SK-N-SH (cell line): ENCODE measurements around the gene VPS33B.

Experiments used
- EP300 ChIP-seq, 2 experiments: IDR thresholded peaks; 2 replicates each; pipeline versions ENCODE4 v1.4.0 to v1.6.1; 2012; ENCODE audit warnings: borderline replicate concordance in 1 of 2, low read depth in 1 of 2, low read length in 1 of 2
- FOXM1 ChIP-seq: IDR thresholded peaks from 2 replicates; pipeline ENCODE4 v1.4.0; 2012; ENCODE audit warnings: low read depth, mild to moderate bottlenecking
- JUND ChIP-seq: IDR thresholded peaks from 2 replicates; pipeline ENCODE4 v1.4.0; 2012
- POLR2AphosphoS5 ChIP-seq: IDR thresholded peaks from 2 replicates; pipeline ENCODE4 v1.6.1; 2012; ENCODE audit warnings: low read depth, low read length
- ZBTB33 ChIP-seq: IDR thresholded peaks from 2 replicates; pipeline ENCODE4 v1.4.0; 2012; ENCODE audit warnings: low read depth, borderline replicate concordance
- TF ChIP-seq, protein P1 (sequence below): fragments of 150-350 bp; IDR thresholded peaks from 2 replicates; pipeline ENCODE4 v1.6.1; 2017; ENCODE audit warnings: antibody characterized with exemption, low read length, low read depth, borderline replicate concordance
- TF ChIP-seq, protein P2 (sequence below): fragments of 200-600 bp; sonication (generic); IDR thresholded peaks from 2 replicates; pipeline ENCODE4 v1.6.1; 2017; ENCODE audit warnings: antibody characterized with exemption, mild to moderate bottlenecking, moderate library complexity

DNA sequence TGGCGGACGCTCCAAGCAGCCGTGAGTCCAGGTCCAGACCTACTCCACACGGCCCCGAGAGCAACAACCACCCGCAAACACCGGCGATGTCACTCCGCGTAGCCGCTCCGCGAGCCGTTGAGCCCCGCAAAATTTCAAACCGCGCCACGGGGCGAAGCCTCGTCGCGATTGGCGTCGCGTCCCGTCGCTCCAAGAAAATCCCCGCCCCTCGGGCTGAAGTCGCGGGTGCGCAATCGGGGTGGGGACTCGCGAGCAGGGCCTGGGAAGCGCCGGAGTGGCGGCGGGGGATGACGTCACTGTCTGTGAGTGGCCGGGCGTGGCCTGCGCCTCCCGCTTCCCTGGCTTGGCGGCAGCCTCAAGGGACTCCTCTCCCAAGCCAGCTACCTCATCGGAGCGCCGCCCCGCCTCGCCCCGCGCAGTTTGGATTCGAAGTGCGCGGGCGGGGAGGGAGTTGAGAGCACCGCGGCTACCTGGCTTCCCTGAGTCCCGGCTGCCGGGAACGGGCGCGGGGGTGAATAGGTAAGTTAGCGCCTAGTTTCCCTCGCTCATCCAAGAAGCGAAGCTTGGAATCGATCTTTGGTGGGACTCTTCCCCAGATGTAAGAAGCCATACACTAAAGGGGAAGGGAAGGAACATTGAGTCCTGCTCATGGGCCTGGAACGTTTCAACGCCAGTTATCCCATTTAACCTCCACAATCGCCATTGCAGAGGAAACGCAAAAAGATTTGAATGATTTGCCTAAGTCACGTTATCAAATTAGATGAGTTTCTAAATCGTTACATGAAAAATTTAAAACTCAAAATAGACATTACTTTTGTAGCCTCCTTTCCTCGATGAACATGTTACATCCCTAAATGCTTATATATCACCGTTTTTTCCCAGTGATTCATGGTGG, 27.7 kb downstream of the VPS33B start, which contains the start of gene PRC1:
- TF ChIP-seq, protein P1, sequence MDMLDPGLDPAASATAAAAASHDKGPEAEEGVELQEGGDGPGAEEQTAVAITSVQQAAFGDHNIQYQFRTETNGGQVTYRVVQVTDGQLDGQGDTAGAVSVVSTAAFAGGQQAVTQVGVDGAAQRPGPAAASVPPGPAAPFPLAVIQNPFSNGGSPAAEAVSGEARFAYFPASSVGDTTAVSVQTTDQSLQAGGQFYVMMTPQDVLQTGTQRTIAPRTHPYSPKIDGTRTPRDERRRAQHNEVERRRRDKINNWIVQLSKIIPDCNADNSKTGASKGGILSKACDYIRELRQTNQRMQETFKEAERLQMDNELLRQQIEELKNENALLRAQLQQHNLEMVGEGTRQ: no peak
- TF ChIP-seq ZBTB33: peak; percentile 84
- TF ChIP-seq, protein P2, sequence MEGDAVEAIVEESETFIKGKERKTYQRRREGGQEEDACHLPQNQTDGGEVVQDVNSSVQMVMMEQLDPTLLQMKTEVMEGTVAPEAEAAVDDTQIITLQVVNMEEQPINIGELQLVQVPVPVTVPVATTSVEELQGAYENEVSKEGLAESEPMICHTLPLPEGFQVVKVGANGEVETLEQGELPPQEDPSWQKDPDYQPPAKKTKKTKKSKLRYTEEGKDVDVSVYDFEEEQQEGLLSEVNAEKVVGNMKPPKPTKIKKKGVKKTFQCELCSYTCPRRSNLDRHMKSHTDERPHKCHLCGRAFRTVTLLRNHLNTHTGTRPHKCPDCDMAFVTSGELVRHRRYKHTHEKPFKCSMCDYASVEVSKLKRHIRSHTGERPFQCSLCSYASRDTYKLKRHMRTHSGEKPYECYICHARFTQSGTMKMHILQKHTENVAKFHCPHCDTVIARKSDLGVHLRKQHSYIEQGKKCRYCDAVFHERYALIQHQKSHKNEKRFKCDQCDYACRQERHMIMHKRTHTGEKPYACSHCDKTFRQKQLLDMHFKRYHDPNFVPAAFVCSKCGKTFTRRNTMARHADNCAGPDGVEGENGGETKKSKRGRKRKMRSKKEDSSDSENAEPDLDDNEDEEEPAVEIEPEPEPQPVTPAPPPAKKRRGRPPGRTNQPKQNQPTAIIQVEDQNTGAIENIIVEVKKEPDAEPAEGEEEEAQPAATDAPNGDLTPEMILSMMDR: no peak
- peak; percentile 83 for TF ChIP-seq POLR2AphosphoS5
- no peak for TF ChIP-seq JUND
- TF ChIP-seq FOXM1: peak; percentile 99
- TF ChIP-seq EP300 (IDR thresholded peaks at IDR 0.05; ENCODE audit: borderline replicate concordance in 1 of 2, low read depth in 1 of 2, low read length in 1 of 2): 0 out of 4 replicates have a peak, but pooled peaks of 1 of the 2 experiments have one; percentile 15
